ELF-1 (cell line): ENCODE results near the gene DHX29.

ENCODE experiments used
- DNase-seq: peaks from one replicate; pipeline ENCODE4 v3.0.0-alpha.2; 2016; ENCODE audit warnings: low read depth, low spot score

The DHX29 gene

GRCh38 chr5:55316837-55317236, 9.3 kb upstream of the DHX29 start:
- DNase-seq: no peak

- no peak for DNase-seq
Observed at GRCh38 chr5:55316289-55316688, 8.8 kb upstream of the DHX29 start.

GRCh38 chr5:55313870-55314617, 6.5 kb upstream of the DHX29 start:
- DNase-seq: no peak

- DNase-seq: no peak
Observed at GRCh38 chr5:55308254-55308836, 851 bp upstream of the DHX29 start.

- DNase-seq: no peak
Observed at GRCh38 chr5:55306641-55307382, 682 bp downstream of the DHX29 start.

- DNase-seq: no peak
Observed at GRCh38 chr5:55305345-55305744, 2.1 kb downstream of the DHX29 start.

- DNase-seq: no peak
Observed at GRCh38 chr5:55304584-55304983, 2.9 kb downstream of the DHX29 start.

GRCh38 chr5:55303238-55303690, 4.2 kb downstream of the DHX29 start:
- no peak for DNase-seq

GRCh38 chr5:55300890-55301289, 6.6 kb downstream of the DHX29 start:
- no peak for DNase-seq

- DNase-seq: no peak
Observed at GRCh38 chr5:55294935-55295334, 12.6 kb downstream of the DHX29 start.

- no peak for DNase-seq
Observed at GRCh38 chr5:55290991-55291390, 16.5 kb downstream of the DHX29 start.

- DNase-seq: no peak
Observed at GRCh38 chr5:55289808-55290207, 17.7 kb downstream of the DHX29 start.

GRCh38 chr5:55286411-55286933, 21.0 kb downstream of the DHX29 start:
- DNase-seq: no peak

GRCh38 chr5:55278778-55279177, 28.7 kb downstream of the DHX29 start:
- DNase-seq: no peak

GRCh38 chr5:55276771-55277170, 30.7 kb downstream of the DHX29 start:
- no peak for DNase-seq

- DNase-seq: no peak
Observed at GRCh38 chr5:55258339-55258738, 49.2 kb downstream of the DHX29 start.

- no peak for DNase-seq
Observed at GRCh38 chr5:55254802-55255201, 52.7 kb downstream of the DHX29 start.

GRCh38 chr5:55250064-55250463, 57.4 kb downstream of the DHX29 start:
- no peak for DNase-seq

GRCh38 chr5:55241746-55242145, 65.7 kb downstream of the DHX29 start:
- DNase-seq: no peak

GRCh38 chr5:55236800-55237199, 70.7 kb downstream of the DHX29 start:
- no peak for DNase-seq

- DNase-seq: peak; percentile 67
Observed at GRCh38 chr5:55234121-55234700, 73.3 kb downstream of the DHX29 start.
